Esophagus muscularis mucosa (tissue), 3 donors: ENCODE results near the gene ADAMTS9.

Experiments
- POLR2A ChIP-seq: fragments of 450-650 bp; IDR thresholded peaks from one replicate; pipeline ENCODE4 v1.6.1; 2017; ENCODE audit warnings: antibody characterized with exemption, moderate library complexity, mild to moderate bottlenecking, low read depth
- POLR2AphosphoS5 ChIP-seq, 2 donors: sonication (generic); formaldehyde crosslinking; IDR thresholded peaks; one replicate each; pipeline ENCODE4 v1.6.1; 2017; ENCODE audit warnings: antibody characterized with exemption in 2 of 2
- TF ChIP-seq, protein P1 (sequence below), 3 experiments: fragments of 200-600 bp in 2 of 3; fragments of 450-650 bp in 1 of 3; sonication (generic) in 2 of 3; IDR thresholded peaks; one replicate each; pipeline ENCODE4 v1.5.1; 2017 to 2019; ENCODE audit warnings: antibody characterized with exemption in 3 of 3, mild to moderate bottlenecking in 2 of 3, moderate library complexity in 1 of 3

DNA sequence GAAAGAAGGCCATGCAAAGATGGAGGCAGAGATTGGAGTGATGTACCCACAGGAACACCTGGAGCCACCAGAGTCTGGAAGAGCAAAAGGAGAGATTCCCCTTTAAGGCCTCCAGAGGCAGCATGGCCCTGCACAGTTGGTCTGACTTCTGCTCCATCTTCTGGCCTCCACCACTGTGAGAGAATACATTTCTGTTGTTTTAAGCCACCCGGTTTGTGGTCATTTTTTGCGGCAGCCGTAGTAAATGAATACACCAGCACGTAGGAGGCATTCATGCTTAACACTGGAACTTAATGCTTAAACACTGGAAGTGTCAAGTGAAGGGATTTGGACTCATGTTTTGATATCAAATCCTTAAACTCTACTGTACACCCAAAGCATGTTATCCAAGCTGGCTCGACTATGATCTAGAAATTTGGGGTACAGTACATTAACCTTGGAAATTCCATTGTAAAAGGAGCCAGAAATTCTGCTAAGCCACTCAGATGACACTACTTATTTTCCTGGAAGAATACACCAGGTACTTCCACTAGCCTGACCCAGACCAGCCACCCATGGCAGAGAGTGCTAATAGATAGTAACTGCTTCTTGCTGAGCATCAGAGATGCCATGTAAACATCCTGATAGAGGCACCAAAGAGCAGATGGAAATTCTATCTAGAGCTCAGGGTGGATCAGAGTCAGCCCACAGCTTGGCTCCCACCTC, 190.9 kb downstream of the ADAMTS9 start:
- TF ChIP-seq, protein P1, sequence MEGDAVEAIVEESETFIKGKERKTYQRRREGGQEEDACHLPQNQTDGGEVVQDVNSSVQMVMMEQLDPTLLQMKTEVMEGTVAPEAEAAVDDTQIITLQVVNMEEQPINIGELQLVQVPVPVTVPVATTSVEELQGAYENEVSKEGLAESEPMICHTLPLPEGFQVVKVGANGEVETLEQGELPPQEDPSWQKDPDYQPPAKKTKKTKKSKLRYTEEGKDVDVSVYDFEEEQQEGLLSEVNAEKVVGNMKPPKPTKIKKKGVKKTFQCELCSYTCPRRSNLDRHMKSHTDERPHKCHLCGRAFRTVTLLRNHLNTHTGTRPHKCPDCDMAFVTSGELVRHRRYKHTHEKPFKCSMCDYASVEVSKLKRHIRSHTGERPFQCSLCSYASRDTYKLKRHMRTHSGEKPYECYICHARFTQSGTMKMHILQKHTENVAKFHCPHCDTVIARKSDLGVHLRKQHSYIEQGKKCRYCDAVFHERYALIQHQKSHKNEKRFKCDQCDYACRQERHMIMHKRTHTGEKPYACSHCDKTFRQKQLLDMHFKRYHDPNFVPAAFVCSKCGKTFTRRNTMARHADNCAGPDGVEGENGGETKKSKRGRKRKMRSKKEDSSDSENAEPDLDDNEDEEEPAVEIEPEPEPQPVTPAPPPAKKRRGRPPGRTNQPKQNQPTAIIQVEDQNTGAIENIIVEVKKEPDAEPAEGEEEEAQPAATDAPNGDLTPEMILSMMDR (IDR thresholded peaks at IDR 0.05): no peak
- no peak for TF ChIP-seq POLR2A
- no peak for TF ChIP-seq POLR2AphosphoS5 (IDR thresholded peaks at IDR 0.05)
